NCI-H187 treated with DMSO at 0.1 percent for 48 hours (cell line): ENCODE data around the gene KLHDC7A.

Experiments used
- DNase-seq: peaks from one replicate; lab custom pipeline; 2025; lab: John Stamatoyannopoulos, UW

Gene KLHDC7A

GRCh38 chr1:18473195-18473815 lies 7.4 kb upstream of the KLHDC7A start:
- no peak for DNase-seq

DNA sequence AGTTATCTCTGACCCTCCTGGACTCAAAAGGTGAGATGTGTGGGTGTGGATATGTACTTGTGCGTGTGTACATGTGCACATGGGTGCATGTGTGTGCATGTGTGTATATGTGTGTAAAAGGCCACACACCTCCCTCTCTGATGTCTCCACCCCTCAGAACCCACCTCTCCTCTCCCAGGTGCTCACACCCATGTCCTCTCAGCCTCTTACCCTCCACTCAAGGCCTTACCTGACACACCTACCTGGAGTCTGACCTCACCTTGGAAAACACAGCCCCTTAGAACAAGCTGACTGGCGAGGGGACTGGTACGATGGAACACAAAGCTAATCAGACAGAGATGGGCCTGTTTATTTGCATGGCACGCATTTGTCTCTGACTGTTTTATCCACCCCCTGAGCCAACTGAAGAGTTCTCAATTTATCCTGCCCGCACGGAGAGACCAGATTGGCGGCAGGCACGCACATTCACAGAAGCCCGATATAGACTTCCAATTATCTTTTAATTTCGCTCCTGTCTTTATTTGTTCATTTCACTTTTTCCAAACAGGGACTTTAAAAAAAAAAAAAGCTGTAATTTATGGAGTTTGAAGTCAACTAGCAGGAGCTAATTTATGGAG lies 6.1 kb upstream of the KLHDC7A start:
- no peak for DNase-seq

- DNase-seq = no peak
These were observed 5.4 kb upstream of the KLHDC7A start for GRCh38 chr1:18475234-18475905.

DNA sequence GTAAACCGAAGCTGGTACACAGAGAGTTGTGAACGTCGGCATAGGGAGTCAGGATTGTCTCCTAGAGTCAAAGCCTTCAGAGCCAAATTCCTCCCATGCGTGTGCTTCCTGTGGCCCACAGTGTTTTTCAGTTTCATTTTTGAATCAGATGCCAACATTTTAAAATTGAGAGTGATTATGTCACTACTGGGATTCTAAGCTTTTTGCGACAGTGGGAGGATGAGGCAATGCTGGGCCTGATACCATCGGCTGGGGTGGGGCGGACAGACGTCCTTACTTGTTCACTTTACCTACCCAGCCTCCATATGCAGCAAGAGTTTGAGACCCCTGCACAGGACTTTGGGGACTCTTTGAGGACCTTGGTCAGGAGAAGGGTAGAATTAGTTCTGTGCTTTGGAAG lies 1.3 kb upstream of the KLHDC7A start:
- DNase-seq = no peak

DNA sequence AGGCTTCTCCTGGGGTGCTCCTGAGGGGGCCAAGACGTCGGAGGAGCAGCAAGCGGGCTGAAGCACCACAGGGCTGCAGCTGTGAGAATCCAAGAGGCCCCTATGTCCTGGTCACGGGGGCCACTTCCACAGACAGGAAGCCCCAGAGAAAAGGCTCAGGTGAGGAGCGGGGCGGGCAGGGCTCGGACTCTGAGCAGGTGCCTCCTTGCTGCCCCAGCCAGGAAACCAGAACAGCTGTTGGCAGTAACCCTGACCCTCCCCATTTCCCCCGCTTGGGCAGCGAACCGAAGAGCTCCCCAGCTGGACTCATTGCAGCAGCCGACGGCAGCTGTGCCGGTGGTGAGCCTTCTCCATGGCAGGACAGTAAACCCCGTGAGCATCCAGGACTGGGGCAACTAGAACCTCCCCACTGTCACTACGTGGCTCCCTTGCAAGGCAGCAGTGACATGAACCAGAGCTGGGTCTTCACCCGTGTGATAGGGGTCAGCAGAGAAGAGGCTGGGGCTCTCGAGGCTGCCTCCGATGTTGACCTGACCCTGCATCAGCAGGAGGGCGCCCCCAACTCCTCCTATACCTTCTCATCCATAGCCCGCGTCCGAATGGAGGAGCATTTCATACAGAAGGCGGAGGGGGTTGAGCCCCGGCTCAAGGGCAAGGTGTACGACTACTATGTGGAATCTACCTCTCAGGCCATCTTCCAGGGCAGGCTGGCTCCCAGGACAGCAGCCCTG lies 625 bp downstream of the KLHDC7A start:
- DNase-seq = no peak

- DNase-seq = no peak
These were observed 1.4 kb downstream of the KLHDC7A start for GRCh38 chr1:18481921-18482701.

DNA sequence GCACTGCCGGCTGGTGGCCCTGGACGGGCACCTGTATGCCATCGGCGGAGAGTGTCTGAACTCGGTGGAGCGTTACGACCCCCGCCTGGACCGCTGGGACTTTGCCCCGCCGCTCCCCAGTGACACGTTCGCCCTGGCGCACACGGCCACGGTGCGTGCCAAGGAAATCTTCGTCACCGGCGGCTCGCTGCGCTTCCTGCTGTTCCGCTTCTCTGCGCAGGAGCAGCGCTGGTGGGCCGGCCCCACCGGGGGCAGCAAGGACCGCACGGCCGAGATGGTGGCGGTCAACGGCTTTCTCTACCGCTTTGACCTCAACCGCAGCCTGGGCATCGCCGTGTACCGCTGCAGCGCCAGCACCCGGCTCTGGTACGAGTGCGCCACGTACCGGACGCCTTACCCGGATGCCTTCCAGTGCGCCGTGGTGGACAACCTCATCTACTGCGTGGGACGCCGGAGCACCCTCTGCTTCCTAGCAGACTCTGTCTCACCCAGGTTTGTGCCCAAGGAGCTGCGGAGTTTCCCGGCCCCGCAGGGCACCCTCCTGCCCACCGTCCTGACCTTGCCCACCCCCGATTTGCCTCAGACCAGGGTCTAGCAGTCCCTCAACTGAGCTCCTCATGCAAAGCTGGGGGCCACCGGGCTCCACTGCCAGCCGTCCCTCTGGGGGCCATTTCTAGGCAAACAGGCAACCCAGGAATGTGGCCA lies 2.1 kb downstream of the KLHDC7A start:
- no peak for DNase-seq

- no peak for DNase-seq
These were observed 3.5 kb downstream of the KLHDC7A start for GRCh38 chr1:18484276-18484675.

GRCh38 chr1:18484721-18485120 lies 4.0 kb downstream of the KLHDC7A start:
- DNase-seq = no peak

DNA sequence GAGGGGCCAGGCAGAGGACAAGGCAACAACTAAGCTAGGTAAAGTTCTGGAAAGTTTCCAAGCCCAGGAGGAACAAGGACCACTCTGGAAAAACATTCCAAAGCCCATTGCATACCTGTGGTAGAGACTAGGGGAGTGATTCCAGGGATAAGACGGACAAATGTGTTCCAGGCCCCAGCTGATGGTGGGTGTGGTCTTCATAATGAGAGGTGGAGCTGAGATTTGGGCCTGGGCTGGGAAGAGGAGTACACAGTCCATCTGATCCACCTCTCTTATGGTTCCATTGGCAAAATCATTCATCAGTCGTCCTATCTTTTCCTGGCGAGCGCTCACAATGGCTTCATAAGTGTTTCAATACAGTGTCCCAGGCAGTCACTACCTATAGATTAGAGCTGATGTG lies 4.5 kb downstream of the KLHDC7A start:
- DNase-seq = no peak

DNA sequence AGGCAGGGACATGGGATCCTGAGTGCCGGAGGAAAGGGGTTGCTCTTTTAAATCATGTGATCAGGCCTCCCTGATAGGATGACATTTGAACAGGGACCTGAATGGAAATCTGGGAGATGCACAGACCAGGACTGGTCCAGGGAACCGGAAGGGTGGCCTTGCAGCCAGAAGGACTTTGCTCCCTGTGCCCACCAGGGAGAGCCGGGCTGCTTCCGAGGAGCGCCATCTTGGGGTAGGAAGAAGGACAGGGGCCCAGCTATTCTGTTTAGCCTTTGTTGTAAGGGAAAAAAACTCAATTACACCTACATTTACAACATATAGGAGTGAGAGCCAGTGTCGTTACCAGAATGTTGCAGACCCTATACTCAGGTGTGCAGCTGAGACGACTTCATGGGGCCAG lies 5.5 kb downstream of the KLHDC7A start:
- no peak for DNase-seq

- no peak for DNase-seq
These were observed 8.8 kb downstream of the KLHDC7A start for GRCh38 chr1:18489417-18490143.

- DNase-seq = no peak
These were observed 10.4 kb downstream of the KLHDC7A start for GRCh38 chr1:18491168-18491567.

DNA sequence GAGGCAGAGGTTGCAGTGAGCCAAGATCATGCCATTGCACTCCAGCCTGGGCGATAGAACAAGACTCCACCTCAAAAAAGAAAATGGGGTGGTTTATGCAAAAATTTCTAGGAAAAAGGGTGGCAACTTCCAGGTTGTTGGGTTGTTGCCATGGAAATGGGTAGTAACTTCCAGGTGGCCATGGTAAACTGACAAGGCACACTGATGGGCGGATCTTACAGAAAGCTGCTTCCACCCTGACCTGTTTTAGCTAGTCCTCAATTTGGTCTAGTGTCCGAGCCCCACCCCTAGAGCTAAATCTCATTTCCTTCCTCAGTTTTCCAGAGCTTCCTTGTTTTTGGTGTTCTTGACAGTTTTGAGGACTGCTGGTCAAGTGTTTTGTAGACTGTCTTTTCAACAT lies 13.6 kb downstream of the KLHDC7A start:
- no peak for DNase-seq

DNA sequence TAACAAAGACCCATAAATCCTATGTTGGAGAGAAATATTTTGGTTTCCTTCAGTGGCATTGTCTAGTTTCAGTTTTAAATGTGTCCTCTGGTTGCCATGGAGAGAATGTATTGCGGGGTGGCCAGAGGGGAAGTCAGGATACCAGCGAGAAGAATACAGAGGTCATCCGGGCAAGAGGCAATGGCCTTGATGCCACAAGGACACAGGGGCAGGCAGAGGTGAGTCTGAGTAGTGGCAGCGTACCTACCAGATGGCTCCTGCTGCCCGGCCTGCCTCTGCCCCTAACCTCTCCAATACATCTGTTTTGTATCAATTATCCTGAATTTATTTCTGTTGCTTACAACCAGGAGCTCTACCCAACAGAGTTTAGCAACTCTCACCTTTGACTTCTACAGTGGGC lies 14.9 kb downstream of the KLHDC7A start:
- no peak for DNase-seq

- DNase-seq = no peak
These were observed 15.3 kb downstream of the KLHDC7A start for GRCh38 chr1:18496056-18496455.

GRCh38 chr1:18496497-18497235 lies 15.9 kb downstream of the KLHDC7A start:
- DNase-seq = no peak

DNA sequence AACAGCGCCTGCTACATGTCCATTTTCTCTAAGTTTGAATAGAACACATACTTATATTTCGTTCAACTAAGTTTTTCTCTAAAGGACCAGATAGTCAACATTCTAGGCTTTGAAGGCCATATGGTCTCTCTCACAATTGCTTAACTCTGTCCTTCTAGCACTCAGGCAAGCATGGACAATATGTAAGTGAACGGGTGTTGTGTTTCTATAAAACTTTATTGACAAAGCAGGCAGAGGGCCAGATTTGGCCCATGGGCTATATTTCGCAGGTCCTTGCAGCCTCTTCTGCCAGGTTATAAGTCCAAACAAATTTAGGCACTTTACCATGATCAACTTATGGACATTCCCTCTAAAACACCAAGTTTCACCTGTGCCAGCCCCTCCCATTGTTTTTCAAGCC lies 21.1 kb downstream of the KLHDC7A start:
- DNase-seq = no peak

DNA sequence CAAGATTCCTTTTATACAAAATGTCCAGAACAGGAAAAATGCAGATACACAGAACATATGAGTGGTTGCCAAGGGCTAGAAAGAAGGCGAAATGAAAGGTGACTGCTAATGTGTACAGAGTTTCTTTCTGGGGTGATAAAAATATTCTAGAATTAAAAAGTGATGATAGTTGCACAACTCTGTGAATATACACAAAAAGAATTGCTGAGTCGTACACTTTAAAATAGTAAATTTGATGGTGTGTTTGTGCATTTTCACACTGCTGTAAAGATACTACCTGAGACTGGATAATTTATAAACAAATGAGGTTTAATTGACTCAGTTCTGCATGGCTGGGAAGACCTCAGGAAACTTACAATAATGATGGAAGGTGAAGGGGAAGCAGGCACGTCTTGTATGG lies 23.9 kb downstream of the KLHDC7A start:
- no peak for DNase-seq

- no peak for DNase-seq
These were observed 24.9 kb downstream of the KLHDC7A start for GRCh38 chr1:18505666-18506065.
